Chondrocyte (in vitro differentiated cells): ENCODE data around the gene IFI16. TPM values are rescaled to one million over a fixed set of nuclear protein-coding genes. Genes with fewer than 3 reads are reported as not detected.
"Not testable (repeated sequence)": the region's sequence is repeated elsewhere in the genome, so short reads cannot be mapped to it uniquely, and the experiment has no call there.

ENCODE experiments used
- DNase-seq: peaks from one replicate; pipeline ENCODE4 v3.0.0; 2021; ENCODE audit warnings: mixed read lengths, low spot score
- H3K27ac Mint-ChIP-seq: one replicate; pipeline ENCODE4 v1.8.0; 2021; ENCODE audit warnings: mild to moderate bottlenecking, moderate library complexity, mixed read lengths; ENCODE audit not compliant: unreplicated experiment
- H3K27me3 Mint-ChIP-seq: 2 replicates; pipeline ENCODE4 v1.8.0; 2021; ENCODE audit warnings: low read depth, mixed read lengths
- H3K36me3 Mint-ChIP-seq: 2 replicates; pipeline ENCODE4 v1.8.0; 2021; ENCODE audit warnings: low read depth, mixed read lengths
- H3K4me1 Mint-ChIP-seq: 2 replicates; pipeline ENCODE4 v1.8.0; 2021; ENCODE audit warnings: low read depth, mild to moderate bottlenecking, mixed read lengths
- H3K4me3 Mint-ChIP-seq: one replicate; pipeline ENCODE4 v1.8.0; 2021; ENCODE audit warnings: mild to moderate bottlenecking, moderate library complexity, mixed read lengths; ENCODE audit not compliant: unreplicated experiment
- H3K9me3 Mint-ChIP-seq: 2 replicates; pipeline ENCODE4 v1.8.0; 2021; ENCODE audit warnings: low read depth, mixed read lengths
- CTCF ChIP-seq: fragments of 200-600 bp; sonication (generic); IDR thresholded peaks from 2 replicates; pipeline ENCODE4 v1.5.0; 2021; ENCODE audit warnings: antibody characterized with exemption, mild to moderate bottlenecking, moderate library complexity
- total RNA-seq: library from RNA; stranded (reverse); gene quantifications from 3 replicates; pipeline ENCODE4 v1.2.1, GENCODE V29; 2021

IFI16 gene
- total RNA-seq, 1 donor from 2014 or later = 10.1 TPM

- peaks cover 13% of the 10 kb centered on the region for H3K4me1 Mint-ChIP-seq
- no peak for TF ChIP-seq CTCF
- no peak overlapping the region for H3K27ac Mint-ChIP-seq
- H3K9me3 Mint-ChIP-seq = no peaks in the 10 kb centered on the region
- no peaks in the 10 kb centered on the region for H3K36me3 Mint-ChIP-seq
- no peak for DNase-seq
- H3K27me3 Mint-ChIP-seq = no peaks in the 10 kb centered on the region
- no peak overlapping the region for H3K4me3 Mint-ChIP-seq
These were observed 31.4 kb downstream of the IFI16 start for GRCh38 chr1:159040893-159041724.

GRCh38 chr1:159046486-159046885, 36.8 kb downstream of the IFI16 start:
- H3K36me3 Mint-ChIP-seq, H3K4me3 Mint-ChIP-seq, H3K27me3 Mint-ChIP-seq, H3K4me1 Mint-ChIP-seq, H3K9me3 Mint-ChIP-seq, H3K27ac Mint-ChIP-seq, DNase-seq: not testable (repeated sequence)

- Mint-ChIP-seq H3K36me3 (peaks cover 16% of the 10 kb centered on the region), H3K4me1 (peaks cover 8% of the 10 kb centered on the region), H3K9me3 (no peaks in the 10 kb centered on the region), H3K27me3 (no peaks in the 10 kb centered on the region), H3K4me3 (no peak overlapping the region), H3K27ac (no peak overlapping the region)
- no peak for DNase-seq
- TF ChIP-seq CTCF = no peak
These were observed 41.7 kb downstream of the IFI16 start for GRCh38 chr1:159051436-159051835.

- Mint-ChIP-seq H3K36me3 (peaks cover 16% of the 10 kb centered on the region), H3K4me3 (no peak overlapping the region), H3K9me3 (no peaks in the 10 kb centered on the region), H3K27me3 (no peaks in the 10 kb centered on the region), H3K4me1 (peaks cover 8% of the 10 kb centered on the region), H3K27ac (no peak overlapping the region)
- TF ChIP-seq CTCF = no peak
- no peak for DNase-seq
These were observed 44.7 kb downstream of the IFI16 start for GRCh38 chr1:159054427-159054826.

GRCh38 chr1:159055181-159055641, 45.5 kb downstream of the IFI16 start:
- no peaks in the 10 kb centered on the region for H3K9me3 Mint-ChIP-seq
- no peak for TF ChIP-seq CTCF
- H3K36me3 Mint-ChIP-seq = peaks cover 15% of the 10 kb centered on the region
- DNase-seq = no peak
- H3K27ac Mint-ChIP-seq = no peak overlapping the region
- peaks cover 8% of the 10 kb centered on the region for H3K4me1 Mint-ChIP-seq
- no peak overlapping the region for H3K4me3 Mint-ChIP-seq
- no peaks in the 10 kb centered on the region for H3K27me3 Mint-ChIP-seq
